ENCODE data around the gene SMKR1.
A peak's percentile ranks its signal among the peaks of the same experiment; 100 is the strongest.

The SMKR1 gene

DNA sequence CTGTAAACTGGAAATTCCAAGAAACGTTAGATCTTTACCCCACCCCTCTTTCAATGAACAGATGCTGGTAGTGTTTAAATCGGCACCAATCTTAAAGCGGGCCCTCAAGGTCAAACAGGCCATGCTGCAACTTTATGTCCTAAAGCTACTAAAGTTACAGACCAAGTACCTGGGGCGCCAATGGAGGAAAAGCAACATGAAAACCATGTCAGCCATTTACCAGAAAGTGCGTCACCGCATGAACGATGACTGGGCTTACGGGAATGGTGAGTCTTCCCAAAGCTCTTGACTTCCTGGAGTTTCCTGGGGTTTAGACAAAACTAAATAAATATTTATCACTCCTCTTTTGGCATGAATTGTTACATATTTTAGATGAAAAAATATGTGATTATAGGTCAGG, 19.6 kb upstream of the SMKR1 start:
- TF ChIP-seq, protein P1, sequence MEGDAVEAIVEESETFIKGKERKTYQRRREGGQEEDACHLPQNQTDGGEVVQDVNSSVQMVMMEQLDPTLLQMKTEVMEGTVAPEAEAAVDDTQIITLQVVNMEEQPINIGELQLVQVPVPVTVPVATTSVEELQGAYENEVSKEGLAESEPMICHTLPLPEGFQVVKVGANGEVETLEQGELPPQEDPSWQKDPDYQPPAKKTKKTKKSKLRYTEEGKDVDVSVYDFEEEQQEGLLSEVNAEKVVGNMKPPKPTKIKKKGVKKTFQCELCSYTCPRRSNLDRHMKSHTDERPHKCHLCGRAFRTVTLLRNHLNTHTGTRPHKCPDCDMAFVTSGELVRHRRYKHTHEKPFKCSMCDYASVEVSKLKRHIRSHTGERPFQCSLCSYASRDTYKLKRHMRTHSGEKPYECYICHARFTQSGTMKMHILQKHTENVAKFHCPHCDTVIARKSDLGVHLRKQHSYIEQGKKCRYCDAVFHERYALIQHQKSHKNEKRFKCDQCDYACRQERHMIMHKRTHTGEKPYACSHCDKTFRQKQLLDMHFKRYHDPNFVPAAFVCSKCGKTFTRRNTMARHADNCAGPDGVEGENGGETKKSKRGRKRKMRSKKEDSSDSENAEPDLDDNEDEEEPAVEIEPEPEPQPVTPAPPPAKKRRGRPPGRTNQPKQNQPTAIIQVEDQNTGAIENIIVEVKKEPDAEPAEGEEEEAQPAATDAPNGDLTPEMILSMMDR (IDR thresholded peaks at IDR 0.05; ENCODE audit: low read depth, low read length): no peak
- H3K4me3 ChIP-seq (replicated peaks in 1 of 2; ENCODE audit: low read depth in 2 of 2, low read length in 2 of 2): no peak overlapping the region
- DNase-seq (ENCODE audit: low read depth in 2 of 2): no peak

DNA sequence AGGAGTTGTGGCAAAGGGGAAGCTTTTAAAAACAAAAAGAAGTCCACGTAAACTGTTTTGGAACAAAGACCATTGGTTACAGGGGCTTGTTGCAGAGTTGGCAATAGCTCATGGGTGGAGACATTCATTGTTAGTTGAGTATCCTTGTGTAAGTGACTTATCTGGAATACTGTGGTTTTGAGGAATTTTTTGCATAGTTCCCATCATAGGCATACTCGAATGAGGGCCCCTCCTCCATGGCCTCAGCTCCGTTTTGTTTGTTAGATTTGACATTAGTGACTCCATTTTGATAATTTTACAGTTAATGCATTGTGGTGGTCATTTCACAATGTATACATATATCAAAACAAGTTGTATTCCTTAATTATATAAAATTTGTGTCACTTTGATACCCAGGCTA, 12.8 kb upstream of the SMKR1 start:
- TF ChIP-seq, protein P1 (IDR thresholded peaks at IDR 0.05; ENCODE audit: low read depth, low read length): no peak
- peak; percentile 92 to 97 for DNase-seq (ENCODE audit: low read depth in 2 of 2)

DNA sequence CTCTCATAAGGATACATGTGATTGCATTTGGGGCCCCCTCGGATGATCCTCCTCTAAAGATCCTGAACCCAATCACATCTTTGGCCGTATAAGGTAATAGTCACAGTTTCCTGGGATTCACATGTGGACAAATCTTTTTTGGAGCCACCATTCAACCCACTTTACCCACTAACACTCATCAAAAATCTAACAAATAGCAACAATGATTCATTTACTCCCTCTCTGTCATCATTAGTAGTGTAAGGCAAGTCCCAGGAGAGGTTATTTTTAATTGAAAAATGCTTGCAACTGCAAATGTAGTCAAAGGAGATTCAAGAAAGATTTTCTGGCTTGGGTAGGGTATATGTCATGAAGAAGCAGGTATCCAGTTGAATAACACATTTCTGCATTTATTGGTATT, 9.9 kb upstream of the SMKR1 start:
- peak in 1 of 2 donors; percentile 9 for DNase-seq (ENCODE audit: low read depth in 2 of 2)
- H3K4me3 ChIP-seq (replicated peaks in 1 of 2; ENCODE audit: low read depth in 2 of 2, low read length in 2 of 2): no peak overlapping the region
- TF ChIP-seq, protein P1 (IDR thresholded peaks at IDR 0.05; ENCODE audit: low read depth, low read length): no peak

More for the DNA sequence above, 12.8 kb upstream of the SMKR1 start:
- no peak overlapping the region for H3K4me3 ChIP-seq (replicated peaks in 1 of 2; ENCODE audit: low read depth in 2 of 2, low read length in 2 of 2)

DNA sequence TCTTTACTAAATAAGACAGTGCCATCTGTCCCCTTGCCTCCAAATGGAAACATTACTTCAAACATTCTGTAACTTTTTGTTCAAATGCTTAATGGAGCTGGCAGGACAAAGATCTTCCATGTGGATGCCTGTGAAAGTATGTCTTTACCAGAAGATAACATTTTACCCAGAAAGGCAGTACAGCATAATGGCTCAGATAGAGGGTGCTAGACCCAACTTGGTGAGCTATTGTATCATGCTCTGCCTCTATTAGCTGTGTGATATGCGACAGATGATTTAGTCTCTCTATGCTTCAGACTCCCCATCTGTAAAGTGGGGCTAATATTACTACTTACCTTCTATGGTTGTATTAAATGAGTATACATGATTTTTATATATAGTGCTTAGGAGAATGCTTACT, 8.8 kb upstream of the SMKR1 start:
- no peak overlapping the region for H3K4me3 ChIP-seq (replicated peaks in 1 of 2; ENCODE audit: low read depth in 2 of 2, low read length in 2 of 2)
- peak; percentile 32 to 43 for DNase-seq (ENCODE audit: low read depth in 2 of 2)
- TF ChIP-seq, protein P1 (IDR thresholded peaks at IDR 0.05; ENCODE audit: low read depth, low read length): peak; percentile 35

DNA sequence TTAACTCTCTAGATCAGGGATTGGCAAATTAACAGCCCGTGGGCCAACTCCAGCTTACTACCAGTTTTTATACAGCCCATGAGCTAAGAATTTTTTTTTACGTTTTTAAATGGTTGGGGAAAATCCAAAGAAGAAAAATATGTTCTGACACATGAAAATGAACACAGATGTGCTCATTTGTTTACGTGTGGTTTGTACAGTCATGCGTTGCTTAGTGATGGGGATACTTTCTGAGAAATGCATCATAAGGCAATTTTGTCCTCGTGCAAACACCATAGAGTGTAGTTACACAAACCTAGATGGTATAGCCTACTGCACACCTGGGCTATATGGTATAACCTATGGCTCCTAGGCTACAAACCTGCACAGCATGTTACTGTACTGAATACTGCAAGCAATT, 8.3 kb upstream of the SMKR1 start:
- TF ChIP-seq, protein P1 (IDR thresholded peaks at IDR 0.05; ENCODE audit: low read depth, low read length): no peak
- peak; percentile 61 to 93 for DNase-seq (ENCODE audit: low read depth in 2 of 2)
- no peak overlapping the region for H3K4me3 ChIP-seq (replicated peaks in 1 of 2; ENCODE audit: low read depth in 2 of 2, low read length in 2 of 2)

DNA sequence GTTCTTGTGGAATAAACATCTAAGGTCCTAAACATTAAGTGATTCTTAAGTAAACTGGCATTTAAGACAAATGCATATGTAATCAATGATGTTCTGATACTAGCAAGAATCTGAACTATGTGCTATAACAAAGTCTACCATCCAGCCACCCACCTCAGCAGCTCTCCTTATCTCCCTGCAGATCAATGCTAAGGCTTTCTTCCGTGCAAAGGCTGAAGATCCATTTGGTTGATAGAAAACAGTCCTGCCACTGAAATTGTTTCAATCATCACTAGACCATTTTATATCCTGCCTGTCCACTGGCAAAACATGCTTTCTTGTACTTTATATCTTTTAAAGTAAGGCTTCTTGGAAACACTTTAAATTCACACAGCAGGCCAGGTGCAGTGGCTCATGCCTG, 6.3 kb upstream of the SMKR1 start:
- TF ChIP-seq, protein P1 (IDR thresholded peaks at IDR 0.05; ENCODE audit: low read depth, low read length): no peak
- no peak for DNase-seq (ENCODE audit: low read depth in 2 of 2)
- no peak overlapping the region for H3K4me3 ChIP-seq (replicated peaks in 1 of 2; ENCODE audit: low read depth in 2 of 2, low read length in 2 of 2)

DNA sequence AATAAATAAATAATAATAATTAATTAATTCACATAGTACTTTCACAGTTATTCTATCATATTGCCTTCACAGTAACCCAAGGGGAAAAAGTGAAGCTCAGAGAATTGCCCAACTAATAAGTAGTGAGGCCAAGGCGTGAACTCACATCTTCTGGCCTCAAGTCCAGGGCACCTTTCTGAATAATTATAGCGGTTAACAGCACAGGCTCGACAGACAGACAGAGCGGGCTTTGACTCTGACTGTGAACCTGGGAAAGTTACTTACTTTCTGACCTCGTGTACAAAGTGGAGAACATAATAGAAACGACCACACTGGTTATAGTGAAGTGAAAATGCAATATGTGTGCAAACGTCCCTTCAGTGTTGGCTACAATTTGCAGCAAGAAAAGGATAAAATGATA, 5.7 kb upstream of the SMKR1 start:
- DNase-seq (ENCODE audit: low read depth in 2 of 2): no peak
- TF ChIP-seq, protein P1 (IDR thresholded peaks at IDR 0.05; ENCODE audit: low read depth, low read length): no peak
- H3K4me3 ChIP-seq (replicated peaks in 1 of 2; ENCODE audit: low read depth in 2 of 2, low read length in 2 of 2): no peak overlapping the region

Data from cardiac fibroblast (primary cell).